SK-N-SH (cell line): Measurements from ENCODE around the gene DDR1. TPM values are rescaled to one million over a fixed set of nuclear protein-coding genes. Genes with fewer than 3 reads are reported as not detected.

Experiments
- CTCF ChIA-PET: fragments of 300-600, 350-600 bp; formaldehyde crosslinking; extraction: SDS; loops from one replicate; lab custom pipeline; 2021; lab: Yijun Ruan, JAX
- POLR2A ChIA-PET: fragments of 350-600 bp; sonication (Branson Sonifier 250); formaldehyde crosslinking; extraction: SDS; loops from one replicate; lab custom pipeline; 2020; ENCODE audit warnings: antibody characterized with exemption, inconsistent platforms; lab: Yijun Ruan, JAX
- DNase-seq: peaks from one replicate; pipeline ENCODE4 v3.0.0; 2012
- H2AFZ ChIP-seq: fragments of 200-600 bp; sonication (generic); 2 replicates; pipeline ENCODE4 v1.8.1; 2016; ENCODE audit warnings: antibody characterized with exemption, mild to moderate bottlenecking, low read depth
- H3F3A ChIP-seq: fragments of 200-600 bp; sonication (generic); replicated peaks from 2 replicates; pipeline ENCODE3; 2016; ENCODE audit warnings: antibody characterized with exemption, mild to moderate bottlenecking; ENCODE audit not compliant: insufficient read depth
- H3K27ac ChIP-seq, 2 experiments: fragments of 200-500 bp in 1 of 2; fragments of 200-600 bp in 1 of 2; sonication (Bioruptor generic) in 1 of 2; sonication (generic), shearing (Covaris generic) in 1 of 2; 2 replicates each; pipeline versions ENCODE4 v1.5.1 to v1.6.1; 2014 to 2016; ENCODE audit warnings: low read depth in 2 of 2, inconsistent platforms in 1 of 2, low read length in 1 of 2, mild to moderate bottlenecking in 1 of 2, mixed read lengths in 1 of 2
- H3K27me3 ChIP-seq: fragments of 200-600 bp; sonication (generic), shearing (Covaris generic); 2 replicates; pipeline ENCODE4 v1.6.1; 2016; ENCODE audit warnings: mixed run types; ENCODE audit not compliant: insufficient read depth
- H3K36me3 ChIP-seq, 2 experiments: fragments of 200-500 bp in 1 of 2; fragments of 200-600 bp in 1 of 2; sonication (Bioruptor generic) in 1 of 2; sonication (generic) in 1 of 2; replicated peaks in 1 of 2; 2 replicates each; pipeline versions ENCODE3 to v1.5.1; 2014 to 2016; ENCODE audit warnings: low read length in 1 of 2, mild to moderate bottlenecking in 1 of 2; ENCODE audit not compliant: insufficient read depth in 2 of 2, control insufficient read depth in 1 of 2
- H3K4me1 ChIP-seq, 2 experiments: fragments of 200-500 bp in 1 of 2; fragments of 200-600 bp in 1 of 2; sonication (Bioruptor generic) in 1 of 2; sonication (generic), shearing (Covaris generic) in 1 of 2; 2 replicates each; pipeline versions ENCODE4 v1.5.1 to v1.6.1; 2014 to 2016; ENCODE audit warnings: low read depth in 1 of 2, low read length in 1 of 2, mixed run types in 1 of 2; ENCODE audit not compliant: insufficient read depth in 2 of 2, control insufficient read depth in 1 of 2
- H3K4me2 ChIP-seq: fragments of 200-600 bp; sonication (generic), shearing (Covaris generic); 2 replicates; pipeline ENCODE4 v1.6.1; 2017; ENCODE audit warnings: mixed run types
- H3K4me3 ChIP-seq, 2 experiments: fragments of 200-500 bp in 1 of 2; fragments of 200-600 bp in 1 of 2; sonication (Bioruptor generic) in 1 of 2; sonication (generic), shearing (Covaris generic) in 1 of 2; 2 replicates each; pipeline versions ENCODE4 v1.5.1 to v1.8.1; 2014 to 2016; ENCODE audit warnings: low read depth in 2 of 2, inconsistent platforms in 1 of 2, low read length in 1 of 2, mild to moderate bottlenecking in 1 of 2, mixed read lengths in 1 of 2, moderate library complexity in 1 of 2
- H3K79me2 ChIP-seq: fragments of 200-600 bp; sonication (generic); 2 replicates; pipeline ENCODE4 v1.8.1; 2017; ENCODE audit warnings: mild to moderate bottlenecking; ENCODE audit not compliant: insufficient read depth
- H3K9ac ChIP-seq: fragments of 200-600 bp; sonication (generic); 2 replicates; pipeline ENCODE4 v1.6.1; 2017; ENCODE audit warnings: mixed run types
- H3K9me2 ChIP-seq: fragments of 200-600 bp; sonication (generic); 2 replicates; pipeline ENCODE4 v1.6.1; 2017; ENCODE audit warnings: mixed run types
- H3K9me3 ChIP-seq: fragments of 200-600 bp; sonication (generic); 2 replicates; pipeline ENCODE4 v1.6.1; 2017; ENCODE audit warnings: mixed run types, mild to moderate bottlenecking, moderate library complexity
- H4K20me1 ChIP-seq: fragments of 200-600 bp; sonication (generic); 2 replicates; pipeline ENCODE4 v1.6.1; 2017; ENCODE audit warnings: mild to moderate bottlenecking, mixed run types; ENCODE audit not compliant: insufficient read depth
- CHD2 ChIP-seq: fragments of 150-350 bp; IDR thresholded peaks from 2 replicates; pipeline ENCODE4 v1.6.1; 2018; ENCODE audit warnings: low read length; ENCODE audit not compliant: partially characterized antibody
- CTCF ChIP-seq: fragments of 200-600 bp; sonication (generic); IDR thresholded peaks from 2 replicates; pipeline ENCODE4 v1.6.1; 2017; ENCODE audit warnings: antibody characterized with exemption, mild to moderate bottlenecking, moderate library complexity
- ELF1 ChIP-seq: IDR thresholded peaks from 2 replicates; pipeline ENCODE4 v1.4.0; 2012
- EZH2phosphoT487 ChIP-seq: fragments of 200-600 bp; sonication (generic); IDR thresholded peaks from 2 replicates; pipeline ENCODE4 v1.6.1; 2017; ENCODE audit warnings: low read depth, mixed run types, mild to moderate bottlenecking, antibody characterized with exemption, moderate library complexity, borderline replicate concordance
- FOSL2 ChIP-seq: IDR thresholded peaks from 2 replicates; pipeline ENCODE4 v1.4.0; 2012; ENCODE audit warnings: low read depth, mild to moderate bottlenecking, moderate library complexity, borderline replicate concordance
- FOXJ3 ChIP-seq: sonication (generic); formaldehyde crosslinking; IDR thresholded peaks from 2 replicates; pipeline ENCODE4 v1.5.1; 2020; ENCODE audit warnings: mild to moderate bottlenecking, missing genetic modification reagents
- GABPA ChIP-seq: IDR thresholded peaks from 2 replicates; pipeline ENCODE4 v1.4.0; 2012; ENCODE audit warnings: low read depth, mild to moderate bottlenecking
- GATA2 ChIP-seq: sonication (generic); formaldehyde crosslinking; IDR thresholded peaks from 2 replicates; pipeline ENCODE4 v1.5.0; 2020; ENCODE audit warnings: mild to moderate bottlenecking, missing genetic modification reagents
- IRF3 ChIP-seq: fragments of 150-350 bp; IDR thresholded peaks from 2 replicates; pipeline ENCODE4 v1.6.1; 2016; ENCODE audit warnings: mild to moderate bottlenecking, low read depth, low read length
- NRF1 ChIP-seq: IDR thresholded peaks from 2 replicates; pipeline ENCODE4 v1.6.1; 2012; ENCODE audit warnings: low read depth, mild to moderate bottlenecking, low read length
- POLR2AphosphoS5 ChIP-seq: IDR thresholded peaks from 2 replicates; pipeline ENCODE4 v1.6.1; 2012; ENCODE audit warnings: low read depth, low read length
- RAD21 ChIP-seq: IDR thresholded peaks from 2 replicates; pipeline ENCODE4 v1.6.1; 2012; ENCODE audit warnings: mild to moderate bottlenecking, low read length
- RCOR1 ChIP-seq: fragments of 150-350 bp; IDR thresholded peaks from 2 replicates; pipeline ENCODE4 v1.6.1; 2017; ENCODE audit warnings: antibody characterized with exemption, low read length
- REST ChIP-seq: IDR thresholded peaks from 2 replicates; pipeline ENCODE4 v1.6.1; 2012; ENCODE audit warnings: mild to moderate bottlenecking, low read depth, low read length, moderate library complexity
- RFX5 ChIP-seq: IDR thresholded peaks from 2 replicates; pipeline ENCODE4 v1.6.1; 2012; ENCODE audit warnings: mild to moderate bottlenecking, improper control_type of control experiment, low read length
- RXRA ChIP-seq: IDR thresholded peaks from 2 replicates; pipeline ENCODE4 v1.4.0; 2012; ENCODE audit warnings: low read depth, mild to moderate bottlenecking, borderline replicate concordance
- SMC3 ChIP-seq: IDR thresholded peaks from 2 replicates; pipeline ENCODE4 v1.6.1; 2012; ENCODE audit warnings: low read depth, low read length, improper control_type of control experiment
- TEAD4 ChIP-seq: IDR thresholded peaks from 2 replicates; pipeline ENCODE4 v1.4.0; 2012; ENCODE audit warnings: mild to moderate bottlenecking, borderline replicate concordance; ENCODE audit not compliant: insufficient read depth
- YY1 ChIP-seq: IDR thresholded peaks from 2 replicates; pipeline ENCODE4 v1.4.0; 2012; ENCODE audit warnings: low read depth, mild to moderate bottlenecking
- ZBTB33 ChIP-seq: IDR thresholded peaks from 2 replicates; pipeline ENCODE4 v1.4.0; 2012; ENCODE audit warnings: low read depth, borderline replicate concordance
- WGBS: methylation state at CpG from one replicate; pipeline ENCODE4 v1.1.6; 2017; ENCODE audit warnings: low lambda C conversion rate; 5-methylcytosine and 5-hydroxymethylcytosine counted together
- polyA plus RNA-seq, 3 experiments: library from polyadenylated mRNA; depleted of rRNA; stranded (reverse); fragments of >200 nt; gene quantifications; 2 replicates each; pipeline ENCODE4 v1.2.3, GENCODE V29; 2012

DDR1 gene
- polyA plus RNA-seq, 1 of the 3 experiments (the other 2 are of a cell fraction), result 52.8 TPM

- Histone ChIP-seq H3K27me3 (no peaks in the 10 kb centered on the region), H3F3A (peaks cover 16% of the 10 kb centered on the region), H4K20me1 (no peaks in the 10 kb centered on the region), H3K9me3 (no peaks in the 10 kb centered on the region), H3K4me3 (no peak overlapping the region), H3K79me2 (peaks cover 57% of the 10 kb centered on the region), H3K36me3 (peaks cover 10 to 39% of the 10 kb centered on the region in 2 experiments), H3K4me1 (peaks cover 20 to 26% of the 10 kb centered on the region in 2 experiments; a peak in 3 of 4 replicates), H3K9ac (no peak overlapping the region), H3K4me2 (no peak overlapping the region), H3K27ac (no peak overlapping the region; a peak in 1 of 4 replicates), H2AFZ (no peak overlapping the region), H3K9me2 (no peaks in the 10 kb centered on the region)
- WGBS, result 93% methylated on average over 14 of the region's 14 CpGs
- peak; percentile 32 for DNase-seq
- POLR2A ChIA-PET, result interaction anchor here (0.7 kb wide), 1 partner anchor 17 kb away, joined by 3 read pairs; no protein-coding TSS in a partner anchor
- TF ChIP-seq RXRA (no peak), GATA2 (no peak), CHD2 (no peak), ZBTB33 (no peak), RAD21 (no peak), GABPA (no peak), FOXJ3 (CRISPR knock-in tag) (no peak), ELF1 (no peak), TEAD4 (no peak), FOSL2 (no peak), EZH2phosphoT487 (no peak), RCOR1 (no peak), YY1 (no peak), REST (no peak), POLR2AphosphoS5 (no peak), RFX5 (no peak), CTCF (no peak), SMC3 (no peak), IRF3 (no peak), NRF1 (no peak)
- CTCF ChIA-PET, result interaction anchor here (0.6 to 2.4 kb wide), 10 partner anchors 9 to 407 kb away, joined by 3 to 14 read pairs (median 4); partner anchors contain the start of gene VARS2
Observed at GRCh38 chr6:30889921-30890645, 5.8 kb downstream of the DDR1 start.
